Vagina (tissue), 2 donors: ENCODE measurements around the gene TOR1AIP1. TPM values are rescaled to one million over a fixed set of nuclear protein-coding genes. Genes with fewer than 3 reads are reported as not detected.

Source experiments
- DNase-seq, 2 donors: peaks; one replicate each; pipeline ENCODE4 v3.0.0-alpha.2; 2017; ENCODE audit errors: extremely low spot score in 2 of 2
- H3K27ac ChIP-seq: fragments of 200-600 bp; sonication (generic); one replicate; pipeline ENCODE4 v1.5.1; 2019
- H3K27me3 ChIP-seq: fragments of 200-600 bp; sonication (generic); one replicate; pipeline ENCODE4 v1.5.1; 2019
- H3K36me3 ChIP-seq, 2 donors: fragments of 200-600 bp; sonication (generic); one replicate each; pipeline ENCODE4 v1.5.1; 2017 to 2019
- H3K4me1 ChIP-seq: fragments of 200-600 bp; sonication (generic); one replicate; pipeline ENCODE4 v1.5.1; 2019
- H3K4me3 ChIP-seq, 2 donors: fragments of 200-600 bp; sonication (generic); 1 replicate in 1 of 2; 2 replicates in 1 of 2; pipeline ENCODE4 v1.5.1; 2016 to 2019
- H3K9me3 ChIP-seq: fragments of 200-600 bp; sonication (generic); one replicate; pipeline ENCODE4 v1.5.1; 2019
- POLR2A ChIP-seq, 2 donors: fragments of 450-650 bp; IDR thresholded peaks; one replicate each; pipeline ENCODE4 v1.6.1; 2017; ENCODE audit warnings: antibody characterized with exemption in 2 of 2, mild to moderate bottlenecking in 2 of 2, moderate library complexity in 2 of 2
- POLR2AphosphoS5 ChIP-seq, 2 donors: sonication (generic); formaldehyde crosslinking; IDR thresholded peaks; one replicate each; pipeline ENCODE4 v1.9.0; 2017; ENCODE audit warnings: antibody characterized with exemption in 2 of 2, mild to moderate bottlenecking in 2 of 2, low read depth in 1 of 2; ENCODE audit not compliant: insufficient read depth in 1 of 2
- intact Hi-C: fragments of 100-400 bp; cut with DNase I; formaldehyde crosslinking; loops from one replicate; pipeline ENCODE4 v1.15.1; 2023
- total RNA-seq: library from RNA; depleted of rRNA; stranded (reverse); fragments of >200 nt; gene quantifications from one replicate; pipeline ENCODE4 v1.2.3, GENCODE V29; 2016
- TF ChIP-seq, protein P1 (sequence below), 3 experiments: fragments of 450-650 bp in 2 of 3; fragments of 200-600 bp in 1 of 3; sonication (generic) in 1 of 3; IDR thresholded peaks; one replicate each; pipeline ENCODE4 v1.5.1; 2017 to 2019; ENCODE audit warnings: antibody characterized with exemption in 3 of 3, mild to moderate bottlenecking in 2 of 3, moderate library complexity in 2 of 3

Gene TOR1AIP1
- total RNA-seq, 1 donor from 2014 or later, result 45.9 TPM

DNA sequence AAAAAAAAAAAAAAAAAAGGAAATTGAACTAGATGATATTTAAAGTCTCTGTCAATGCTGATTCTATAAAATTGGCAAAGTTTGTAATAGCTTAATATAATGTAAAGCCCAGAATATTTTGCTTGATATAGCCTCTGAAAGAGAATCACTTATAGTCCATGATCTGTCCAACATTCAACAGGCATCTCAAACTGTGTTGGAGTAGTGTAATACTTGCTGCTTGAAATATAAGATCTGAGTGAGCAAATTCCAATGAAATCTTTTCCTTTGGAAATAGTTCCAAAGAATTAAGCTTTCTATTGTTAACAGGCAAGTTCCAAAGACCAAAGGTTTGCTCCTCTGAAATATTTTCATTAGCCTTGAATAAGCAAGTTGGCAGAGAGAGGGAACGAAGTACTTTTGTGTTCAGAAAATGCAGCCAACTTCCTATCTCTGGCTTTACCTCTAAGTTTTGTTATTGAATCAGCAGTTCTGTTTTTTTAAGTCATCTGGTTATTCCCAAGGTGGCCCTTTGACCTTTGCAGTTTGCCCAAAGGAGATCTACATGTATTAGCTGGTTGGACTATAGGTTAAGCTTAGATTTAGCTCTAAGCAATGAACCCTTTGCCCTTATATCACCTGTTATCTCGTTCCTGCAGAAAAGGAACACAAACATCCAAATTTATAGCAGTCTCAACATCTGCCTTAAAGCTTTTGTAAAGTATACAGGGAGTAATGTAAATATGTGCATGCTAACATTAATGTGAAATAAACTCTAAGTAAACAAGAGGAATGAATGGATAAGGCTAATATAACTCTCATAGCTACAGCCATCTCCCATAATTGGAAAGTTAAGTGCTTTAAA, 48.1 kb downstream of the TOR1AIP1 start:
- Histone ChIP-seq H3K9me3 (no peaks in the 10 kb centered on the region), H3K27ac (no peak overlapping the region), H3K27me3 (no peaks in the 10 kb centered on the region), H3K4me1 (no peaks in the 10 kb centered on the region), H3K36me3 (no peaks in the 10 kb centered on the region), H3K4me3 (no peak overlapping the region)
- TF ChIP-seq, protein P1, sequence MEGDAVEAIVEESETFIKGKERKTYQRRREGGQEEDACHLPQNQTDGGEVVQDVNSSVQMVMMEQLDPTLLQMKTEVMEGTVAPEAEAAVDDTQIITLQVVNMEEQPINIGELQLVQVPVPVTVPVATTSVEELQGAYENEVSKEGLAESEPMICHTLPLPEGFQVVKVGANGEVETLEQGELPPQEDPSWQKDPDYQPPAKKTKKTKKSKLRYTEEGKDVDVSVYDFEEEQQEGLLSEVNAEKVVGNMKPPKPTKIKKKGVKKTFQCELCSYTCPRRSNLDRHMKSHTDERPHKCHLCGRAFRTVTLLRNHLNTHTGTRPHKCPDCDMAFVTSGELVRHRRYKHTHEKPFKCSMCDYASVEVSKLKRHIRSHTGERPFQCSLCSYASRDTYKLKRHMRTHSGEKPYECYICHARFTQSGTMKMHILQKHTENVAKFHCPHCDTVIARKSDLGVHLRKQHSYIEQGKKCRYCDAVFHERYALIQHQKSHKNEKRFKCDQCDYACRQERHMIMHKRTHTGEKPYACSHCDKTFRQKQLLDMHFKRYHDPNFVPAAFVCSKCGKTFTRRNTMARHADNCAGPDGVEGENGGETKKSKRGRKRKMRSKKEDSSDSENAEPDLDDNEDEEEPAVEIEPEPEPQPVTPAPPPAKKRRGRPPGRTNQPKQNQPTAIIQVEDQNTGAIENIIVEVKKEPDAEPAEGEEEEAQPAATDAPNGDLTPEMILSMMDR (IDR thresholded peaks at IDR 0.05), result no peak
- TF ChIP-seq POLR2A (IDR thresholded peaks at IDR 0.05) (no peak), POLR2AphosphoS5 (IDR thresholded peaks at IDR 0.05; ENCODE audit: insufficient read depth in 1 of 2, low read depth in 1 of 2) (no peak)
- intact Hi-C loops, result no loop called here
- DNase-seq, result no peak

GRCh38 chr1:179930867-179931266, 48.8 kb downstream of the TOR1AIP1 start:
- no peaks in the 10 kb centered on the region for H3K4me1 ChIP-seq
- TF ChIP-seq POLR2A (IDR thresholded peaks at IDR 0.05), result no peak
- no peak for TF ChIP-seq POLR2AphosphoS5 (IDR thresholded peaks at IDR 0.05; ENCODE audit: insufficient read depth in 1 of 2, low read depth in 1 of 2)
- TF ChIP-seq, protein P1 (IDR thresholded peaks at IDR 0.05), result no peak
- DNase-seq, result no peak
- no peaks in the 10 kb centered on the region for H3K27me3 ChIP-seq
- H3K27ac ChIP-seq, result no peak overlapping the region
- H3K4me3 ChIP-seq, result no peak overlapping the region
- no peaks in the 10 kb centered on the region for H3K9me3 ChIP-seq
- intact Hi-C loops, result no loop called here
- no peaks in the 10 kb centered on the region for H3K36me3 ChIP-seq

DNA sequence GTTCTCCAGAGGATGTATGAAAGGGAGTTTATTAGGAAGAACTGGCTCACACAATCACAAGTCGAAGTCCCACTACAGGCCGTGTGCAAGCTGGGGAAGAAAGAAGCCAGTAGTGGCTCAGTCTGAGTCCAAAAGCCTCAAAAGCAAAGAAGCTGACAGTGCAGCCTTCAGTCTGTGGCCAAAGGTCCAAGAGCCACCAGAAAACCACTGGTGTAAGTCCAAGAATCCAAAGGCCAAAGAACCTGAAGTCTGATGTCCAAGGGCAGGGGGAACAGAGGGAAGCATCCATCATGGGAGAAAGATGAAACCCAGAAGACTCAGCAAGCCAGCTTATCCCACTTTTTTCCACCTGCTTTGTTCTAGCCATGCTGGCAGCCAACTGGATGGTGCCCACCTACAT, 51.1 kb downstream of the TOR1AIP1 start:
- no peaks in the 10 kb centered on the region for H3K27me3 ChIP-seq

DNA sequence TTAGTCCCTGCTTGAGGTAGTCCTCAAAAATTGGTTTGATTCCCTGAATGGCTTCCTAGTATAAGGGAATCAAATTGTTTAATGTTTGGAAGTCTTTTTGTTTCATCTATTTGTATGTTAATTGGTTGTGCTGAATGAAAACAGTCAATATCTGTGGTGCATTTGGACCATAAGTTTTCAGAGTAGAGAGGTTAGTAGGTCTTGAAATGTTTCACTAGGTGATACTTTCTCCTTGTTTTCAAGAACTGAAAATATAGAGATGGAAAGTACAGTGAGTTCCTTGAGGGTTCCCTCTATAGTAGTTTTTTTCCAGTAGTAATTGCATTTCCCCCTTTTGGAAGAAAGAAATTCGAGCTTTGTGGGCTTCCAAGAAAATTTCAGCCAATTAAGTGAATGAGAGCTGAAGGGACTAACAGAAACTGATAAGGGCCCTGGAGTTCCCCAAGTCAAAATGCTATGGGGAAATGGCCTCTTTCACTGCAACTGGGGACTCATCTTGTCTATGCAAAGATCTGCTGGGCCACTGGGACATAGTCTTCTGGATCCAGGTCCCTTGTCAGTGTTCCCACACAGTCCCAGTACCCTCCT, 53.9 kb downstream of the TOR1AIP1 start:
- Histone ChIP-seq H3K36me3 (no peaks in the 10 kb centered on the region), H3K27ac (no peak overlapping the region), H3K9me3 (no peaks in the 10 kb centered on the region), H3K4me3 (no peak overlapping the region), H3K27me3 (no peaks in the 10 kb centered on the region), H3K4me1 (no peaks in the 10 kb centered on the region)
- no peak for DNase-seq
- TF ChIP-seq POLR2A (IDR thresholded peaks at IDR 0.05) (no peak), POLR2AphosphoS5 (IDR thresholded peaks at IDR 0.05; ENCODE audit: insufficient read depth in 1 of 2, low read depth in 1 of 2) (no peak)
- TF ChIP-seq, protein P1 (IDR thresholded peaks at IDR 0.05), result no peak
- intact Hi-C loops, result no loop called here

More for the DNA sequence above, 51.1 kb downstream of the TOR1AIP1 start:
- TF ChIP-seq POLR2A (IDR thresholded peaks at IDR 0.05) (no peak), POLR2AphosphoS5 (IDR thresholded peaks at IDR 0.05; ENCODE audit: insufficient read depth in 1 of 2, low read depth in 1 of 2) (no peak)
- intact Hi-C loops, result no loop called here
- no peaks in the 10 kb centered on the region for H3K4me1 ChIP-seq
- H3K9me3 ChIP-seq, result no peaks in the 10 kb centered on the region
- H3K36me3 ChIP-seq, result no peaks in the 10 kb centered on the region
- no peak overlapping the region for H3K27ac ChIP-seq
- no peak overlapping the region for H3K4me3 ChIP-seq
- no peak for DNase-seq

GRCh38 chr1:179937668-179938254, 55.7 kb downstream of the TOR1AIP1 start:
- TF ChIP-seq, protein P1 (IDR thresholded peaks at IDR 0.05), result no peak
- TF ChIP-seq POLR2AphosphoS5 (IDR thresholded peaks at IDR 0.05; ENCODE audit: insufficient read depth in 1 of 2, low read depth in 1 of 2) (no peak), POLR2A (IDR thresholded peaks at IDR 0.05) (no peak)
- Histone ChIP-seq H3K4me3 (no peak overlapping the region), H3K9me3 (no peaks in the 10 kb centered on the region), H3K27me3 (no peaks in the 10 kb centered on the region), H3K4me1 (no peaks in the 10 kb centered on the region), H3K36me3 (no peaks in the 10 kb centered on the region), H3K27ac (no peak overlapping the region)
- DNase-seq, result no peak
- intact Hi-C loops, result no loop called here
